Measurements from ENCODE around the gene SUMF2. TPM values are rescaled to one million over a fixed set of nuclear protein-coding genes. Genes with fewer than 3 reads are reported as not detected.
"Not testable (repeated sequence)": the region's sequence is repeated elsewhere in the genome, so short reads cannot be mapped to it uniquely, and the experiment has no call there.

The SUMF2 gene
- total and polyA plus RNA-seq, 7 experiments from 2014 or later, result 120 to 196 (median 156) TPM

DNA sequence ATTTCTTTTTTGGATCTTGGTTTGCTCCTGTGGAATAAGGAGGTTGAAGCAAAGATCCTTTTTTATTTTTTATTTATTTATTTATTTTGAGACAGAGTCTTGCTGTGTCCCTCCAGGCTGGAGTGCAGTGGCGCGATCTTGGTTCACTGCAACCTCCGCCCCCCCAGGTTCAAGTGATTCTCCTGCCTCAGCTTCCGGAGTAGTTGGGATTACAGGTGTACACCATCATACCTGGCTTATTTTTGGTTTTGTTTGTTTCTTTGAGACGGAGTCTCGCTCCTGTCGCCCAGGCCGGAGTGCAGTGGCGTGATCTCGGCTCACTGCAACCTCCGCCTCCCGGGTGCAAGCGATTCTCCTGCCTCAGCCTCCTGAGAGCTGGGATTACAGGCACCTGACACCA lies 2.3 kb downstream of the SUMF2 start:
- H3K9me3 Mint-ChIP-seq; H3K4me1 ChIP-seq (ENCODE audit: control insufficient read depth in 2 of 2, insufficient read depth in 2 of 2, low read length in 2 of 2); H3K27me3 Mint-ChIP-seq; intact Hi-C loops (cut with micrococcal nuclease); H3K27ac ChIP-seq (ENCODE audit: low read depth, low read length); H3K9me3 ChIP-seq (ENCODE audit: control insufficient read depth in 2 of 3, low read length in 3 of 3); H3K4me3 ChIP-seq (ENCODE audit: low read length); DNase-seq; CTCF ChIA-PET; ATAC-seq; H3K27me3 ChIP-seq (ENCODE audit: control insufficient read depth in 2 of 2, insufficient read depth in 2 of 2, low read length in 2 of 2): not testable (repeated sequence)
- H3K27ac Mint-ChIP-seq, result peak overlapping the region in 2 of 9 donors; percentile 65 to 69
- H3K36me3 ChIP-seq (ENCODE audit: control insufficient read depth in 2 of 3, insufficient read depth in 3 of 3, low read length in 3 of 3), result peaks cover 0 to 38% (median 4%) of the 10 kb centered on the region in 3 experiments
- POLR2A ChIA-PET, result interaction anchor here (0.6 to 5.7 kb wide), 3 partner anchors 10 to 53 kb away, joined by 3 to 37 read pairs (median 3); partner anchors contain the start of genes CCT6A and PSPH
- peaks cover 0 to 24% (median 18%) of the 10 kb centered on the region in 5 donors for H3K36me3 Mint-ChIP-seq
- peaks cover 14 to 32% (median 22%) of the 10 kb centered on the region in 7 donors for H3K4me1 Mint-ChIP-seq
- peak overlapping the region in 1 of 10 donors; percentile 61 for H3K4me3 Mint-ChIP-seq

- Mint-ChIP-seq H3K9me3 (no peaks in the 10 kb centered on the region), H3K4me3 (no peak overlapping the region), H3K27me3 (no peaks in the 10 kb centered on the region), H3K27ac (peak overlapping the region in 5 of 9 donors; percentile 41 to 89 (median 63)), H3K4me1 (peaks cover 2 to 10% (median 6%) of the 10 kb centered on the region in 7 donors), H3K36me3 (peaks cover 0 to 24% (median 12%) of the 10 kb centered on the region in 5 donors)
- Histone ChIP-seq H3K27me3 (ENCODE audit: control insufficient read depth in 2 of 2, insufficient read depth in 2 of 2, low read length in 2 of 2) (no peaks in the 10 kb centered on the region), H3K27ac (ENCODE audit: low read depth, low read length) (no peak overlapping the region), H3K9me3 (ENCODE audit: control insufficient read depth in 2 of 3, low read length in 3 of 3) (no peaks in the 10 kb centered on the region), H3K36me3 (ENCODE audit: control insufficient read depth in 2 of 3, insufficient read depth in 3 of 3, low read length in 3 of 3) (peaks cover 0 to 40% (median 9%) of the 10 kb centered on the region in 3 experiments), H3K4me3 (ENCODE audit: low read length) (no peak overlapping the region), H3K4me1 (ENCODE audit: control insufficient read depth in 2 of 2, insufficient read depth in 2 of 2, low read length in 2 of 2) (no peaks in the 10 kb centered on the region)
- ChIA-PET POLR2A (interaction anchor here (0.5 to 1.5 kb wide), 5 partner anchors 10 to 433 kb away, joined by 3 to 4 read pairs (median 3); partner anchors contain the start of genes CCT6A, PSPH and SUMF2), CTCF (interaction anchor here (0.6 to 4.0 kb wide), 10 partner anchors 9 to 434 kb away, joined by 3 to 44 read pairs (median 4); no protein-coding TSS in a partner anchor)
- peak; percentile 92 for ATAC-seq
- peak; percentile 34 to 71 (median 52) for DNase-seq
- intact Hi-C loops (cut with micrococcal nuclease), result loop anchor here (1.0 to 2.0 kb wide), 7 partner anchors 10 to 794 kb away; partner anchors contain the start of genes CHCHD2 (in 1 of the 2) and SUMF2 (in 1 of the 2)
Measured at GRCh38 chr7:56074371-56074791, 10.3 kb downstream of the SUMF2 start.

GRCh38 chr7:56077681-56078080 lies 13.6 kb downstream of the SUMF2 start:
- DNase-seq (no peak), ATAC-seq (no peak)
- Histone ChIP-seq H3K9me3 (ENCODE audit: control insufficient read depth in 2 of 3, low read length in 3 of 3) (no peaks in the 10 kb centered on the region), H3K4me3 (ENCODE audit: low read length) (no peak overlapping the region), H3K27ac (ENCODE audit: low read depth, low read length) (no peak overlapping the region), H3K4me1 (ENCODE audit: control insufficient read depth in 2 of 2, insufficient read depth in 2 of 2, low read length in 2 of 2) (no peaks in the 10 kb centered on the region), H3K27me3 (ENCODE audit: control insufficient read depth in 2 of 2, insufficient read depth in 2 of 2, low read length in 2 of 2) (no peaks in the 10 kb centered on the region), H3K36me3 (ENCODE audit: control insufficient read depth in 2 of 3, insufficient read depth in 3 of 3, low read length in 3 of 3) (peaks cover 0 to 50% (median 9%) of the 10 kb centered on the region in 3 experiments)
- H3K27me3 Mint-ChIP-seq, result no peaks in the 10 kb centered on the region
- ChIA-PET CTCF (interaction anchor here (0.6 to 1.8 kb wide), 2 partner anchors 130 to 436 kb away, joined by 4 to 5 read pairs; no protein-coding TSS in a partner anchor), POLR2A (no interaction called here)
- intact Hi-C loops (cut with micrococcal nuclease), result no loop called here
- H3K36me3 Mint-ChIP-seq, result peaks cover 0 to 37% (median 8%) of the 10 kb centered on the region in 5 donors
- H3K27ac Mint-ChIP-seq, result no peak overlapping the region
- H3K4me1 Mint-ChIP-seq, result peaks cover 2 to 10% (median 6%) of the 10 kb centered on the region in 7 donors
- no peaks in the 10 kb centered on the region for H3K9me3 Mint-ChIP-seq
- no peak overlapping the region for H3K4me3 Mint-ChIP-seq

DNA sequence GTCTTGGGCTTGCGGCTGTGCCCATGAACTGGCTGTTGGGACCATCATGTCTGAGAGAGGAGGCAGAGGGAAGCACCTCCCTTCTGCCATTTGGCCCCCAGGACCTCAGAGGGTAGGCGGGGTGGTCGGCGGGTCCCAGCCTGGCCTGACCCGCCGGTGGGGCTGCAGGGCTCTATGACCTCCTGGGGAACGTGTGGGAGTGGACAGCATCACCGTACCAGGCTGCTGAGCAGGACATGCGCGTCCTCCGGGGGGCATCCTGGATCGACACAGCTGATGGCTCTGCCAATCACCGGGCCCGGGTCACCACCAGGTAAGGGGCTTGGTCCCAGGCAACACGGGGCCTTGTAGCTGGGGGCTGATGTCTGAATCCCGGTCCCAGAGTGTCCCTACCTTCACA lies 14.1 kb downstream of the SUMF2 start:
- no peaks in the 10 kb centered on the region for H3K9me3 ChIP-seq (ENCODE audit: control insufficient read depth in 2 of 3, low read length in 3 of 3)
- peaks cover 2 to 10% (median 6%) of the 10 kb centered on the region in 7 donors for H3K4me1 Mint-ChIP-seq
- H3K36me3 ChIP-seq (ENCODE audit: control insufficient read depth in 2 of 3, insufficient read depth in 3 of 3, low read length in 3 of 3), result peaks cover 0 to 47% (median 9%) of the 10 kb centered on the region in 3 experiments
- no peaks in the 10 kb centered on the region for H3K9me3 Mint-ChIP-seq
- intact Hi-C loops (cut with micrococcal nuclease), result no loop called here
- ATAC-seq (no peak), DNase-seq (no peak)
- H3K4me1 ChIP-seq (ENCODE audit: control insufficient read depth in 2 of 2, insufficient read depth in 2 of 2, low read length in 2 of 2), result no peaks in the 10 kb centered on the region
- H3K4me3 Mint-ChIP-seq, result no peak overlapping the region
- POLR2A ChIA-PET, result interaction anchor here (0.5 to 0.8 kb wide), 2 partner anchors 9 to 146 kb away, joined by 3 read pairs; no protein-coding TSS in a partner anchor
- CTCF ChIA-PET, result interaction anchor here (0.6 to 1.8 kb wide), 3 partner anchors 73 to 437 kb away, joined by 3 to 5 read pairs (median 4); no protein-coding TSS in a partner anchor
- H3K4me3 ChIP-seq (ENCODE audit: low read length), result no peak overlapping the region
- H3K27me3 Mint-ChIP-seq, result no peaks in the 10 kb centered on the region
- H3K27ac Mint-ChIP-seq, result peak overlapping the region in 1 of 9 donors; percentile 55
- no peak overlapping the region for H3K27ac ChIP-seq (ENCODE audit: low read depth, low read length)
- H3K36me3 Mint-ChIP-seq, result peaks cover 0 to 37% (median 8%) of the 10 kb centered on the region in 5 donors
- no peaks in the 10 kb centered on the region for H3K27me3 ChIP-seq (ENCODE audit: control insufficient read depth in 2 of 2, insufficient read depth in 2 of 2, low read length in 2 of 2)

GRCh38 chr7:56079450-56080185 lies 15.5 kb downstream of the SUMF2 start:
- no peaks in the 10 kb centered on the region for H3K4me1 ChIP-seq (ENCODE audit: control insufficient read depth in 2 of 2, insufficient read depth in 2 of 2, low read length in 2 of 2)
- ChIA-PET CTCF (no interaction called here), POLR2A (no interaction called here)
- H3K27ac ChIP-seq (ENCODE audit: low read depth, low read length), result no peak overlapping the region
- peaks cover 0 to 47% (median 9%) of the 10 kb centered on the region in 3 experiments for H3K36me3 ChIP-seq (ENCODE audit: control insufficient read depth in 2 of 3, insufficient read depth in 3 of 3, low read length in 3 of 3)
- intact Hi-C loops (cut with micrococcal nuclease), result no loop called here
- H3K9me3 ChIP-seq (ENCODE audit: control insufficient read depth in 2 of 3, low read length in 3 of 3), result no peaks in the 10 kb centered on the region
- H3K27me3 ChIP-seq (ENCODE audit: control insufficient read depth in 2 of 2, insufficient read depth in 2 of 2, low read length in 2 of 2), result no peaks in the 10 kb centered on the region
- ATAC-seq (no peak), DNase-seq (no peak)
- no peak overlapping the region for H3K4me3 ChIP-seq (ENCODE audit: low read length)
- H3K36me3 Mint-ChIP-seq, result peaks cover 0 to 33% (median 4%) of the 10 kb centered on the region in 5 donors
- peak overlapping the region in 2 of 9 donors; percentile 26 to 66 for H3K27ac Mint-ChIP-seq
- no peak overlapping the region for H3K4me3 Mint-ChIP-seq
- no peaks in the 10 kb centered on the region for H3K27me3 Mint-ChIP-seq
- H3K9me3 Mint-ChIP-seq, result no peaks in the 10 kb centered on the region
- H3K4me1 Mint-ChIP-seq, result peaks cover 0 to 3% (median 0%) of the 10 kb centered on the region in 7 donors

GRCh38 chr7:56080726-56081435 lies 16.8 kb downstream of the SUMF2 start:
- H3K27me3 ChIP-seq (ENCODE audit: control insufficient read depth in 2 of 2, insufficient read depth in 2 of 2, low read length in 2 of 2); H3K4me3 ChIP-seq (ENCODE audit: low read length); H3K9me3 Mint-ChIP-seq; H3K4me3 Mint-ChIP-seq; ATAC-seq; CTCF ChIA-PET; H3K27ac ChIP-seq (ENCODE audit: low read depth, low read length); H3K4me1 ChIP-seq (ENCODE audit: control insufficient read depth in 2 of 2, insufficient read depth in 2 of 2, low read length in 2 of 2); H3K4me1 Mint-ChIP-seq; intact Hi-C loops (cut with micrococcal nuclease); H3K27ac Mint-ChIP-seq; POLR2A ChIA-PET; H3K27me3 Mint-ChIP-seq; H3K9me3 ChIP-seq (ENCODE audit: control insufficient read depth in 2 of 3, low read length in 3 of 3); DNase-seq: not testable (repeated sequence)
- peaks cover 0 to 34% (median 4%) of the 10 kb centered on the region in 5 donors for H3K36me3 Mint-ChIP-seq
- peaks cover 0 to 47% (median 9%) of the 10 kb centered on the region in 3 experiments for H3K36me3 ChIP-seq (ENCODE audit: control insufficient read depth in 2 of 3, insufficient read depth in 3 of 3, low read length in 3 of 3)

All from naive thymus-derived CD4-positive, alpha-beta T cell (primary cell).